H1 (cell line): ENCODE data around the gene ELOVL1. TPM values are rescaled to one million over a fixed set of nuclear protein-coding genes. Genes with fewer than 3 reads are reported as not detected.
A peak's percentile ranks its signal among the peaks of the same experiment; 100 is the strongest.

Experiments used
- ASH2L ChIP-seq: fragments of 200-600, 300-600 bp; sonication (generic); IDR thresholded peaks from one replicate; pipeline ENCODE4 v1.7.1; 2017; ENCODE audit warnings: low read length
- CTCF ChIP-seq, 3 experiments: IDR thresholded peaks; 1 replicate in 2 of 3; 2 replicates in 1 of 3; pipeline versions ENCODE4 v1.5.1 to v1.6.1; 2011; ENCODE audit warnings: low read length in 3 of 3, mild to moderate bottlenecking in 3 of 3, inconsistent platforms in 2 of 3, low read depth in 1 of 3, moderate library complexity in 1 of 3; ENCODE audit not compliant: insufficient read depth in 1 of 3; ENCODE audit errors: control extremely low read depth in 1 of 3
- E2F6 ChIP-seq: IDR thresholded peaks from 2 replicates; pipeline ENCODE4 v1.6.1; 2012; ENCODE audit warnings: inconsistent platforms
- EGR1 ChIP-seq: IDR thresholded peaks from 2 replicates; pipeline ENCODE4 v1.6.1; 2011; ENCODE audit warnings: low read depth, low read length, borderline replicate concordance
- JUN ChIP-seq: IDR thresholded peaks from 2 replicates; pipeline ENCODE4 v1.6.1; 2011; ENCODE audit warnings: low read depth, mild to moderate bottlenecking, improper control_type of control experiment, low read length
- KDM1A ChIP-seq: fragments of 200-600, 300-600 bp; sonication (generic); IDR thresholded peaks from 2 replicates; pipeline ENCODE4 v1.7.1; 2016; ENCODE audit warnings: mild to moderate bottlenecking, low read length, borderline replicate concordance
- MAFK ChIP-seq: IDR thresholded peaks from 2 replicates; pipeline ENCODE4 v1.6.1; 2012; ENCODE audit warnings: low read depth, mild to moderate bottlenecking, improper control_type of control experiment, low read length
- NRF1 ChIP-seq: IDR thresholded peaks from 2 replicates; pipeline ENCODE4 v1.6.1; 2011; ENCODE audit warnings: mild to moderate bottlenecking, low read depth, low read length, improper control_type of control experiment
- POLR2AphosphoS5 ChIP-seq: IDR thresholded peaks from 2 replicates; pipeline ENCODE4 v1.6.1; 2011; ENCODE audit warnings: low read depth, low read length
- RAD21 ChIP-seq, 2 experiments: IDR thresholded peaks in 1 of 2; conservative IDR thresholded peaks in 1 of 2; 2 replicates each; pipeline ENCODE4 v1.6.1; 2011; ENCODE audit warnings: low read depth in 2 of 2, low read length in 2 of 2, improper control_type of control experiment in 1 of 2, inconsistent platforms in 1 of 2, mild to moderate bottlenecking in 1 of 2, moderate library complexity in 1 of 2
- RXRA ChIP-seq: IDR thresholded peaks from 2 replicates; pipeline ENCODE4 v1.6.1; 2011; ENCODE audit warnings: low read depth, mild to moderate bottlenecking, low read length, moderate library complexity; ENCODE audit not compliant: insufficient read depth
- SP1 ChIP-seq: IDR thresholded peaks from 2 replicates; pipeline ENCODE4 v1.6.1; 2011; ENCODE audit warnings: low read depth, low read length
- TAF7 ChIP-seq: optimal IDR thresholded peaks from 2 replicates; pipeline ENCODE3; 2011; ENCODE audit warnings: low read depth, mild to moderate bottlenecking, inconsistent platforms, low read length, moderate library complexity, borderline replicate concordance
- TEAD4 ChIP-seq: IDR thresholded peaks from 2 replicates; pipeline ENCODE4 v1.6.1; 2012; ENCODE audit warnings: low read depth, low read length, inconsistent platforms, mixed read lengths
- polyA plus RNA-seq, 7 experiments: library from polyadenylated mRNA; depleted of rRNA in 3 of 7; stranded (reverse) in 5 of 7; unstranded in 2 of 7; fragments of >200 nt in 5 of 7; fragments of 200-250 nt in 2 of 7; gene quantifications; 1 replicate in 5 of 7; 2 replicates in 1 of 7; 4 replicates in 1 of 7; pipeline versions ENCODE4 v1.2.1 to v1.2.3, GENCODE V29; 2011 to 2013; ENCODE audit warnings: missing spikeins in 2 of 7, mixed read lengths in 2 of 7
- total RNA-seq: library from RNA; stranded (reverse); fragmentation: NEBNext Ultra II Directional; extraction: Animal tissue kit (Norgen Biotek cat#: 25700); gene quantifications from 2 replicates; pipeline ENCODE4 v1.2.1, GENCODE V29; 2021

The ELOVL1 gene
- total and polyA plus RNA-seq, 2 of the 8 experiments (the other 6 are each of a cell fraction or from before 2014, with no cell fraction given): 28.5 to 68.1 TPM

GRCh38 chr1:43366601-43367025 is 1.2 kb downstream of the ELOVL1 start (continued):
- TF ChIP-seq CTCF (IDR thresholded peaks at IDR 0.05; ENCODE audit: control extremely low read depth in 1 of 3, insufficient read depth in 1 of 3, low read depth in 1 of 3, low read length in 3 of 3) (no peak), RAD21 (IDR thresholded peaks at IDR 0.05 in 1 of 2, conservative IDR thresholded peaks at IDR 0.05 in 1 of 2; ENCODE audit: low read depth in 2 of 2, low read length in 2 of 2) (no peak), NRF1 (no peak), KDM1A (peak; percentile 83; the same call in 1 of the 2 replicates), TEAD4 (0 out of 2 replicates have a peak, but pooled peaks have one; percentile 16), ASH2L (no peak), SP1 (0 out of 2 replicates have a peak, but pooled peaks have one; percentile 22), TAF7 (no peak), EGR1 (no peak), E2F6 (no peak), POLR2AphosphoS5 (no peak), MAFK (no peak), RXRA (no peak), JUN (no peak)
